Stomach smooth muscle (tissue), 2 donors: ENCODE data around the gene CYB5A.

Experiments
- H3K27ac ChIP-seq: one replicate; pipeline ENCODE4 v1.7.0; 2013; ENCODE audit warnings: mild to moderate bottlenecking, low read length, inconsistent platforms
- H3K27me3 ChIP-seq, 2 donors: one replicate each; pipeline ENCODE4 v1.7.0; 2013; ENCODE audit warnings: low read length in 2 of 2; ENCODE audit not compliant: insufficient read depth in 2 of 2, control insufficient read depth in 1 of 2
- H3K36me3 ChIP-seq, 2 donors: one replicate each; pipeline ENCODE4 v1.7.0; 2013; ENCODE audit warnings: low read length in 2 of 2; ENCODE audit not compliant: control insufficient read depth in 2 of 2, insufficient read depth in 2 of 2
- H3K4me1 ChIP-seq: one replicate; pipeline ENCODE4 v1.7.0; 2013; ENCODE audit warnings: low read length; ENCODE audit not compliant: control insufficient read depth, insufficient read depth
- H3K4me3 ChIP-seq, 2 donors: one replicate each; pipeline ENCODE4 v1.7.0; 2013; ENCODE audit warnings: low read length in 2 of 2
- H3K9ac ChIP-seq, 2 donors: one replicate each; pipeline ENCODE4 v1.7.0; 2013; ENCODE audit warnings: low read length in 2 of 2, mild to moderate bottlenecking in 1 of 2
- H3K9me3 ChIP-seq, 2 donors: one replicate each; pipeline ENCODE4 v1.7.0; 2013; ENCODE audit warnings: low read length in 2 of 2; ENCODE audit not compliant: control insufficient read depth in 2 of 2
- donor health status: healthy.
- donor health status: Pancreatic carcinoma.

Gene CYB5A

DNA sequence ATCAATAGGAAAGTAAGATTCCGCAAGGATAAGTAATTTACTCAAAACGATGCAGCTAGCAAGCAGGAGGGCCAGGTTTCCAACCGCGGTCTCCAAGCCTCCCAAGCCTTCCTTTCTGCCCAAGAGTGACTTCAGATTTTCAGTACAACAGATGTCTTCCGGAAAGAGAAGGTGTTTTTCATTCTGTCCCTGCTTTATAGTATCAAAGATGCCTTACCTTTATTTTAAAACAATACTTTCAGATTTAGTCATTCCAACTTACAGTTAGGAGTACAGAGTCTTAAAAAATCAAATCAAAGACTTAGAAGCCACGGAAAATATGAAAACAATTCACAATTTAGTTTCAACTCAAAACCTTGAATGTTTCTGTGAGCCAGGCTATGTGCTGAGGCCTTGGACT is 43.6 kb downstream of the CYB5A start:
- Histone ChIP-seq H3K27me3 (no peaks in the 10 kb centered on the region), H3K27ac (no peak overlapping the region), H3K4me1 (no peaks in the 10 kb centered on the region), H3K9me3 (no peaks in the 10 kb centered on the region), H3K4me3 (no peak overlapping the region), H3K9ac (no peak overlapping the region), H3K36me3 (peaks cover 3 to 6% of the 10 kb centered on the region in 2 donors)

- Histone ChIP-seq H3K9me3 (no peaks in the 10 kb centered on the region), H3K27ac (no peak overlapping the region), H3K4me3 (no peak overlapping the region), H3K27me3 (no peaks in the 10 kb centered on the region), H3K36me3 (no peaks in the 10 kb centered on the region), H3K4me1 (no peaks in the 10 kb centered on the region), H3K9ac (no peak overlapping the region)
Measured at GRCh38 chr18:74244554-74244953, 47.2 kb downstream of the CYB5A start.

DNA sequence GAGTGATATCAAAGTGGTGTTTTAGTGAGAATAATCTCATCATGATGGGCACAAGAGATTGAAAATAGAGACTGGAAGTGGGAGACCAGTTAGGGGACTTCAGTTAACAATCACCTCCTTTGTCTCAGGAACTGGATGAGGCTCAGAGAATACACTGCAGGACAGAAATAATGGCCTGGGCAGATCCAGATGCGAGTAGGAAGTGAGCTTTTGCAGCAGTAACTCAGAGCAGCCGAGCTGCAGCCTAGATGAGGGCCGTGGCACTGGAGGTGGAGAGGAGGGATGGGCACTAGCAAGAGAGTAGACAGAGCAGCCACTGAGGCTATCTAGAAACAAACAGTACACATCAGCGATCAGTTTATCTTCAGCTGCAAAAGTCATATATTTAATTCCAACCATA is 48.6 kb downstream of the CYB5A start:
- H3K4me1 ChIP-seq: no peaks in the 10 kb centered on the region
- no peaks in the 10 kb centered on the region for H3K36me3 ChIP-seq
- no peak overlapping the region for H3K4me3 ChIP-seq
- no peaks in the 10 kb centered on the region for H3K9me3 ChIP-seq
- H3K9ac ChIP-seq: no peak overlapping the region
- H3K27me3 ChIP-seq: no peaks in the 10 kb centered on the region
- no peak overlapping the region for H3K27ac ChIP-seq

GRCh38 chr18:74242438-74243096 is 49.2 kb downstream of the CYB5A start:
- Histone ChIP-seq H3K4me3 (no peak overlapping the region), H3K27me3 (peaks cover 0 to 4% of the 10 kb centered on the region in 2 donors), H3K27ac (no peak overlapping the region), H3K9me3 (no peaks in the 10 kb centered on the region), H3K9ac (no peak overlapping the region), H3K36me3 (no peaks in the 10 kb centered on the region), H3K4me1 (no peaks in the 10 kb centered on the region)

- H3K4me3 ChIP-seq: no peak overlapping the region
- no peaks in the 10 kb centered on the region for H3K4me1 ChIP-seq
- no peaks in the 10 kb centered on the region for H3K36me3 ChIP-seq
- H3K9me3 ChIP-seq: no peaks in the 10 kb centered on the region
- no peak overlapping the region for H3K9ac ChIP-seq
- H3K27me3 ChIP-seq: peaks cover 0 to 4% of the 10 kb centered on the region in 2 donors
- H3K27ac ChIP-seq: no peak overlapping the region
Measured at GRCh38 chr18:74241970-74242369, 49.8 kb downstream of the CYB5A start.

- Histone ChIP-seq H3K27me3 (peaks cover 0 to 4% of the 10 kb centered on the region in 2 donors), H3K9me3 (no peaks in the 10 kb centered on the region), H3K27ac (no peak overlapping the region), H3K4me3 (no peak overlapping the region), H3K9ac (no peak overlapping the region), H3K36me3 (no peaks in the 10 kb centered on the region), H3K4me1 (no peaks in the 10 kb centered on the region)
Measured at GRCh38 chr18:74241426-74241825, 50.3 kb downstream of the CYB5A start.

DNA sequence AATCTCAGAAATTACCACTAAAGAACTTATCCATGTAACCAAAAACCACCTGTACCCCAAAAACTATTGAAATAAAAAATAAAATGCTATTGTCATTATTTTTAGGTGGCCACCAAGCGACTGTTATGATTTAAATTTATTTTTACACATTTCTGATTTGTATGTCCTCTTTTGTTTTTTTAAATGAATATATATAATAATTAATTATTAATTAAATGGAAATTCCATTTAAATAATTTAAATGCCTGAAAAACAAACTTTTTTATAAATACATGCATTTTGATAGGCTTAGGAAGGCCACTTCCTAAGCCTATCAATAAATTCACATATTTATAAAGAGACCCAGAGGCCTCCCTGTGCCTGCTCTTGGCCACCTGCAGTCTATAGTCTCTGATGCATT is 52.2 kb downstream of the CYB5A start:
- Histone ChIP-seq H3K4me3 (no peak overlapping the region), H3K27ac (no peak overlapping the region), H3K4me1 (peaks cover 9% of the 10 kb centered on the region), H3K36me3 (no peaks in the 10 kb centered on the region), H3K27me3 (peaks cover 0 to 4% of the 10 kb centered on the region in 2 donors), H3K9me3 (no peaks in the 10 kb centered on the region), H3K9ac (no peak overlapping the region)

DNA sequence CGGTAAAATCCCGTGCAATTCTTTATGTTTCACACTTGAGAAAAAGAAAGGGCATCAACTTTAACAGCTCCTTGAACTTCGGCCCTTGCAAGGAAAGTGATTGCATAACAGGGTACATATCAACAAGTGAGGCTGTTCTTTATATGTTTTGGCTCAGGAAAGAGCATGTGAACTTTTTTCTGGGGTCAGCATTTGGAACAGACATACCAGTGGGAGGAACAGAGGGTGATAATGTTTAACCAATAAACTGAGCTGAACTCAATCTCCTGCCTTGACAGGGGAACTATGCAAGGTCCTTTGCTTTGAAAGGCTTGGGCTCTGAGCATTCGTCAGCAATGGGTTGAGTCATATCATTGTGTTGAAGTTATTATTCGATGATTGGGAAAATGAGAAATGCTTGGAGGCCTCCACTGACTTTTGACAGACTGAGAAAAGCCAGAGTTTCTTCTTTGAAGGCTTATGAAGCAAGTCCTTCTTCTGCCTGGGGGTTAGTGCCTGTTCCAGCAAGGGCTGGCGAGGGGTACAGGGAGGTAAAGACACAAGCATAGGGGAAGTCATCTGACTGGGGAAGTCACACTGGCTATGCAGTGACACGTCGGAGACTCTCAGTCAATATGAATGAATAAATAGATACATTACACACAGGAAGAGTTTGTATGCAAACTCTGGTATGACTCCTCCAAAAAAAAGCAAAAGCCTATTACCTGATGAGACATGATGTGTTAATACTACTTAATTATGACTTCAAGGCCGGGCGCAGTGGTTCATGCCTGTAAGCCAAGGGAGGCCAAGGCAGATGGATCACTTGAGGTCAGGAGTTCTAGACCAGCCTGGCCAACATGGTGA is 57.2 kb downstream of the CYB5A start:
- Histone ChIP-seq H3K36me3 (no peaks in the 10 kb centered on the region), H3K4me1 (peaks cover 10% of the 10 kb centered on the region), H3K27ac (peak overlapping the region; percentile 12), H3K9ac (no peak overlapping the region), H3K9me3 (no peaks in the 10 kb centered on the region), H3K27me3 (peaks cover 0 to 4% of the 10 kb centered on the region in 2 donors), H3K4me3 (no peak overlapping the region)

GRCh38 chr18:74233933-74234325 is 57.8 kb downstream of the CYB5A start:
- Histone ChIP-seq H3K4me3 (no peak overlapping the region), H3K36me3 (no peaks in the 10 kb centered on the region), H3K4me1 (peaks cover 10% of the 10 kb centered on the region), H3K9ac (no peak overlapping the region), H3K9me3 (no peaks in the 10 kb centered on the region), H3K27me3 (peaks cover 0 to 4% of the 10 kb centered on the region in 2 donors), H3K27ac (no peak overlapping the region)

GRCh38 chr18:74230922-74231714 is 60.6 kb downstream of the CYB5A start:
- peaks cover 0 to 4% of the 10 kb centered on the region in 2 donors for H3K27me3 ChIP-seq
- no peak overlapping the region for H3K9ac ChIP-seq
- H3K36me3 ChIP-seq: no peaks in the 10 kb centered on the region
- no peaks in the 10 kb centered on the region for H3K9me3 ChIP-seq
- peaks cover 10% of the 10 kb centered on the region for H3K4me1 ChIP-seq
- no peak overlapping the region for H3K4me3 ChIP-seq
- no peak overlapping the region for H3K27ac ChIP-seq
